ENCODE data around the gene ASTN2. TPM values are rescaled to one million over a fixed set of nuclear protein-coding genes. Genes with fewer than 3 reads are reported as not detected.
A peak's percentile ranks its signal among the peaks of the same experiment; 100 is the strongest.

The ASTN2 gene
- total and polyA plus RNA-seq, 9 of the 15 experiments (the other 6 are each of a cell fraction or from before 2014, with no cell fraction given) = 0.56 to 3.5 (median 1.9) TPM

DNA sequence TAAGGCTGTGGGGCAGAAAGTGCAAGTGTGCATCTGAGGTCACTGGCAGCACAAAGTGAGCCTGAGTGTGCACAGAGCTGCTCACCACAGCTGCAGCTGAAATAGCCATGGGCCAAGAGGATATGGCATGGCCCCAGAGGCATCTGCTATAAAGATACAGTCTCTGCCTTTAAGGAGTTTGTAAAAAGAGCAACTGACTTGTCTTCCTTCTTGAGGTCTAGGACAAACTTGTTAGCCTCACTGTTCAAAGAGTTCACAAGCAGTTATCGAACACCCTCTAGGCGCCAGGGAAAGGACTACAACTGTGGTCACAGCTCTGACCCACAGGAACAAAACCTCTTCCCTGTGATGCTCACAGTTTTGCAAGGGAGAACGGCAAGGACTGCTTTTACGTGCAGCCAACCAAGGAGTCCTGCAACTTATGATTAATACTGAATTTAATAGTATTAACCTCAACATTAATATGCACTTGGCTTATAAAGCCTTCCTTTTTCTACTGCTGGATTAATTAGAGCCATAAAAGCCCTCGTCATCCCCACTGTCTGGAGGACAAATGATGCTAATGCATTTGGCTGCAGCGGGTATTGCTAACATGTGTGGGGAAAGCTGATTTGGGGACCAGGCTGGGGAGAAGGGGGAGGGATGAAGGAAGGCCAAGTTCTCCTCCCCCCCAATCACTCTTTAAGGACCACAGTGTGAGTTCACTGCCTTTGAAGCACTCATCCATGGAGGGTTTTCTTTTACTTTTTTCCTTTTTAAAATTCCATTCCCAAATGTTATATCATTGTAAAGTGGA, 917.6 kb downstream of the ASTN2 start (continued):
- TF ChIP-seq REST (IDR thresholded peaks at IDR 0.05; ENCODE audit: borderline replicate concordance) (peak; percentile 49; the same call in 1 of the 2 replicates), REST (CRISPR knock-in tag; IDR thresholded peaks at IDR 0.05; ENCODE audit: low read depth) (no peak), ADNP (tag; IDR thresholded peaks at IDR 0.05) (no peak)

All from K562 (cell line).